HG03460 (cell line): ENCODE measurements around the gene LDB2.

Experiments
- ATAC-seq: cut with Tn5 transposase; IDR thresholded peaks from one replicate; pipeline ENCODE4 v1.9.1; 2021; ENCODE audit not compliant: unreplicated experiment

The LDB2 gene

GRCh38 chr4:16692961-16693506 lies 205.4 kb downstream of the LDB2 start:
- no peak for ATAC-seq

- ATAC-seq: no peak
Measured at GRCh38 chr4:16692524-16692923, 205.9 kb downstream of the LDB2 start.

GRCh38 chr4:16692046-16692445 lies 206.4 kb downstream of the LDB2 start:
- ATAC-seq: no peak

GRCh38 chr4:16691450-16691849 lies 207.0 kb downstream of the LDB2 start:
- ATAC-seq: no peak

GRCh38 chr4:16687845-16688244 lies 210.6 kb downstream of the LDB2 start:
- ATAC-seq: no peak

GRCh38 chr4:16687011-16687410 lies 211.4 kb downstream of the LDB2 start:
- ATAC-seq: no peak

GRCh38 chr4:16686195-16686594 lies 212.2 kb downstream of the LDB2 start:
- no peak for ATAC-seq

- no peak for ATAC-seq
Measured at GRCh38 chr4:16685536-16685935, 212.9 kb downstream of the LDB2 start.

GRCh38 chr4:16684935-16685334 lies 213.5 kb downstream of the LDB2 start:
- no peak for ATAC-seq

GRCh38 chr4:16684097-16684496 lies 214.3 kb downstream of the LDB2 start:
- ATAC-seq: no peak

GRCh38 chr4:16682975-16683374 lies 215.5 kb downstream of the LDB2 start:
- no peak for ATAC-seq

GRCh38 chr4:16677001-16677944 lies 221.2 kb downstream of the LDB2 start:
- ATAC-seq: no peak

- no peak for ATAC-seq
Measured at GRCh38 chr4:16676230-16676770, 222.1 kb downstream of the LDB2 start.

GRCh38 chr4:16674082-16674481 lies 224.4 kb downstream of the LDB2 start:
- no peak for ATAC-seq

- ATAC-seq: no peak
Measured at GRCh38 chr4:16672421-16672820, 226.0 kb downstream of the LDB2 start.

GRCh38 chr4:16671741-16672140 lies 226.7 kb downstream of the LDB2 start:
- ATAC-seq: no peak

- no peak for ATAC-seq
Measured at GRCh38 chr4:16670727-16671126, 227.7 kb downstream of the LDB2 start.

- ATAC-seq: no peak
Measured at GRCh38 chr4:16669036-16669435, 229.4 kb downstream of the LDB2 start.

- ATAC-seq: no peak
Measured at GRCh38 chr4:16668488-16668887, 230.0 kb downstream of the LDB2 start.

GRCh38 chr4:16667464-16667863 lies 231.0 kb downstream of the LDB2 start:
- no peak for ATAC-seq

GRCh38 chr4:16665942-16666551 lies 232.4 kb downstream of the LDB2 start:
- no peak for ATAC-seq

GRCh38 chr4:16663732-16664131 lies 234.7 kb downstream of the LDB2 start:
- no peak for ATAC-seq
